Cardiac muscle cell (in vitro differentiated cells and primary cell): ENCODE measurements around the gene WDR37. TPM values are rescaled to one million over a fixed set of nuclear protein-coding genes. Genes with fewer than 3 reads are reported as not detected.

Source experiments
- DNase-seq, 2 donors: peaks; one replicate each; pipeline versions ENCODE4 v3.0.0 to v3.0.0-alpha.2; 2010 to 2017; ENCODE audit warnings: low read depth in 1 of 2, low spot score in 1 of 2
- H3K27ac ChIP-seq: fragments of 200-600 bp; sonication (generic); 2 replicates; pipeline ENCODE4 v1.5.1; 2016
- H3K27me3 ChIP-seq: fragments of 200-600 bp; sonication (generic); 2 replicates; pipeline ENCODE4 v1.6.0; 2016; ENCODE audit warnings: control low read depth
- H3K36me3 ChIP-seq: fragments of 200-600 bp; sonication (generic); 2 replicates; pipeline ENCODE4 v1.5.1; 2016; ENCODE audit warnings: control low read depth
- H3K4me1 ChIP-seq: fragments of 200-600 bp; sonication (generic); 2 replicates; pipeline ENCODE4 v1.8.1; 2017; ENCODE audit warnings: low read depth, mild to moderate bottlenecking, mixed run types
- H3K4me3 ChIP-seq: fragments of 200-600 bp; sonication (generic); 2 replicates; pipeline ENCODE4 v1.5.1; 2016; ENCODE audit warnings: mild to moderate bottlenecking
- H3K9me3 ChIP-seq: fragments of 200-600 bp; sonication (generic); 2 replicates; pipeline ENCODE4 v1.5.1; 2017; ENCODE audit warnings: low read depth, mild to moderate bottlenecking, control low read depth
- polyA plus RNA-seq: library from polyadenylated mRNA; unstranded; fragments of >200 nt; fragmentation: Nextera tagmentation; extraction: Ambion mirVana; gene quantifications from 2 replicates; pipeline ENCODE4 v1.2.1, GENCODE V29; 2016
- total RNA-seq: library from RNA; depleted of rRNA; stranded (reverse); fragments of >200 nt; gene quantifications from 2 replicates; pipeline ENCODE4 v1.2.3, GENCODE V29; 2016
- TF ChIP-seq, protein P1 (sequence below): IDR thresholded peaks from 2 replicates; pipeline ENCODE4 v1.5.1; 2012; ENCODE audit warnings: low read depth, mild to moderate bottlenecking, low read length

WDR37 gene
- total and polyA plus RNA-seq, 2 experiments from 2014 or later, result 13.0 to 15.7 TPM

DNA sequence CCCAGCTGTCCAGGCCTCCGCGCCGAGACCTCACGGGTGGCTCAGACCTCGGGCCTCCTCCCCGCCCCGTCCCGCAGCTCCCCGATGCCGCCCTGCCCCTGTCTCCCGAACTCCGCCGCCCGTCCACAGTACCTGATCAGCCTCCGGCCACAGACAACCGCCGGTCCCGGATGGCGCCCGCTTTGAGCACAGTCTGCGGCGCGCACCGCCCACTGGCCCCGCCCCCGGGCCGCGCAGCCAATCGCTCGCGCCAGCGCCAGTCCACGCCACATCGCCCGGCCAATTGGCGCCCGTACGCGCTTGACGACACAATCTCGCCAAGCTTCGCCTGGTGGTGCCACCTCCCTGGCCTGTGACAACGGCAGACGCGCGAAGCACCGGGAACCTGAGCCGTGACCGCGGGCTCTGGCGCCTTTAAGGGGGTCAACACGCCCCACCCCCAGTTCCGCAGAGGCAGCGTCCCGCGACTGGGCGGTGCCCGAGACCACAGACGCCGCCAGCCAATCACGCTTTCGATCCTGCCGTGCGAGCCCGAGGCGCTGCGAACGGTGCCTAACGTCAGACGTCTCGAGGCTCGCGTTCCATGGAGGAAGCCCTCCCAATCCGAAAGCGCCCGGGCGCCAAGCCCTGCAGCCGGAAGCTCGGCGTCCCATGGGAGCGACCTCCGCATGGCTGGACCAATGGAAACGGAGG lies 7.3 kb upstream of the WDR37 start, which contains the start of gene IDI1:
IDI1 (minus strand) TSS at position 388 of the 693 bp plus-strand sequence; CDS start at position 272, 116 bp downstream.
- Histone ChIP-seq H3K27ac (peak within 1 kb of the TSS; percentile 99), H3K27me3 (no peaks in the 10 kb centered on the region), H3K4me3 (peak within 1 kb of the TSS; percentile 71), H3K9me3 (no peaks in the 10 kb centered on the region), H3K4me1 (peaks cover 17% of the 10 kb centered on the region), H3K36me3 (peaks cover 9% of the 10 kb centered on the region)
- TF ChIP-seq, protein P1, sequence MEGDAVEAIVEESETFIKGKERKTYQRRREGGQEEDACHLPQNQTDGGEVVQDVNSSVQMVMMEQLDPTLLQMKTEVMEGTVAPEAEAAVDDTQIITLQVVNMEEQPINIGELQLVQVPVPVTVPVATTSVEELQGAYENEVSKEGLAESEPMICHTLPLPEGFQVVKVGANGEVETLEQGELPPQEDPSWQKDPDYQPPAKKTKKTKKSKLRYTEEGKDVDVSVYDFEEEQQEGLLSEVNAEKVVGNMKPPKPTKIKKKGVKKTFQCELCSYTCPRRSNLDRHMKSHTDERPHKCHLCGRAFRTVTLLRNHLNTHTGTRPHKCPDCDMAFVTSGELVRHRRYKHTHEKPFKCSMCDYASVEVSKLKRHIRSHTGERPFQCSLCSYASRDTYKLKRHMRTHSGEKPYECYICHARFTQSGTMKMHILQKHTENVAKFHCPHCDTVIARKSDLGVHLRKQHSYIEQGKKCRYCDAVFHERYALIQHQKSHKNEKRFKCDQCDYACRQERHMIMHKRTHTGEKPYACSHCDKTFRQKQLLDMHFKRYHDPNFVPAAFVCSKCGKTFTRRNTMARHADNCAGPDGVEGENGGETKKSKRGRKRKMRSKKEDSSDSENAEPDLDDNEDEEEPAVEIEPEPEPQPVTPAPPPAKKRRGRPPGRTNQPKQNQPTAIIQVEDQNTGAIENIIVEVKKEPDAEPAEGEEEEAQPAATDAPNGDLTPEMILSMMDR, result no peak
- peak; percentile 99 to 100 for DNase-seq

DNA sequence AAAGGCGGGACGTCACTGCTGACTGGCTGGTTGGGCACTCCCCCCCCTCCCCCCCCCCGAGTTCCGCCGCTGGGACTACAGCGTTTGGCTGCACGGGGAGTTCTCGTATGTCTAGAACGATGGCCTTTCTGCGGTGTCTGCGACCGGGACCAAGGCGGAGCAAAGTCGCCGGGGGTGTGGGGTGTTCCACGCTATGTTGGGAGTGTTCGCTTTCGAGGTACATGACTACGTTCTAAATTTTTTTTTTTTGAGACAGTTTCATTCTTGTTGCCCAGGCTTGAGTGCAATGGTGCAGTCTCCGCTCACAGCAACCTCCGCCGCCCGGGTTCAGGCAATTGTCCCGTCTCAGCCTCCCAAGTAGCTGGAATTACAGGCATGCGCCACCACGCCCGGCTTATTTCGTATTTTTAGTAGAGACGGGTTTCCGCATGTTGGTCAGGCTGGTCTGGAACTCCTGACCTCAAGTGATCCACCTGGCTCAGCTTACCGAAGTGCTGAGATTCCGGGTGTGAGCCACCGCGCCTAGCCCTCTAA lies 6.7 kb upstream of the WDR37 start:
- Histone ChIP-seq H3K36me3 (peaks cover 9% of the 10 kb centered on the region), H3K27me3 (no peaks in the 10 kb centered on the region), H3K9me3 (no peaks in the 10 kb centered on the region), H3K27ac (peak overlapping the region; percentile 99), H3K4me3 (peak overlapping the region; percentile 71), H3K4me1 (peaks cover 14% of the 10 kb centered on the region)
- no peak for DNase-seq
- TF ChIP-seq, protein P1, result no peak

DNA sequence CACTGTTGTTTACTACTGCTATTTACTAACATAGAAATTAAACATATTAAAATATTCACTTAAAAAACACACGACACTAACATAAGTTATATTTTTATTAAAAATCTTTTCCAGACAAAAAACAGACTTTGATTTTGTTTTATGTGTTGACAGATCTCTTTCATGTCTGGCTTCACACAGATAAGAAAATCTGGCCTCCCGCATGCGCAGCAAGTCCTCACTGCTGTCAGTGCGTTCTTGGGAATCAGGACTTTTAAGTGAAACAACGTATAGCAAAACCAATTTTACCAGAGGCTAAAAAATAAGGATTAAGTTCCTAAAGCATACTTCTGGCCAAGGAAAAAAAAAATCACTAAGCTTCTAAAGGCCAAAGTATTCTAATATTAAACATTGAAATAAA lies 6.0 kb upstream of the WDR37 start:
- TF ChIP-seq, protein P1, result no peak
- H3K27ac ChIP-seq, result peak overlapping the region; percentile 99
- H3K9me3 ChIP-seq, result no peaks in the 10 kb centered on the region
- peak; percentile 38 to 51 for DNase-seq
- H3K4me1 ChIP-seq, result peaks cover 13% of the 10 kb centered on the region
- H3K36me3 ChIP-seq, result peaks cover 9% of the 10 kb centered on the region
- H3K4me3 ChIP-seq, result peak overlapping the region; percentile 71
- no peaks in the 10 kb centered on the region for H3K27me3 ChIP-seq

DNA sequence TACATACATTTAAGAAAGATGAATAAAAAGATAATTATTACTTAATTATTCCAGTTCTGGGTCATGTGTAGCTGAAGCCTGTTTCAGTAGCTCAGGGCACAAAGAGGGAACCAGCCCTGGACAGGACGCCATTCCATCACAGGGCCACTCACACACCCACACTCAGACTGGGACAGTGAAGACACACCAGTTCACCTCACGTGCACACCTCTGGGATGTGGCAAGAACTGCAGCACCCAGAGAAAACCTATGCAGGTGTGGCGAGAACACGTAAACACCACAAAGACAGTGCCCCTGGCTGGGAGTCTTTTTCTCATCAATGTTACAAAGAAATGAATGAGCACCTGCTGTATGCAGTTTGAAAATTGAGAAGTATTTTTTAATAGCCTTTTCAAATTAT lies 5.6 kb upstream of the WDR37 start:
- H3K27ac ChIP-seq, result peak overlapping the region; percentile 99
- H3K4me1 ChIP-seq, result peaks cover 17% of the 10 kb centered on the region
- no peak for DNase-seq
- H3K9me3 ChIP-seq, result no peaks in the 10 kb centered on the region
- H3K36me3 ChIP-seq, result peaks cover 9% of the 10 kb centered on the region
- H3K27me3 ChIP-seq, result no peaks in the 10 kb centered on the region
- TF ChIP-seq, protein P1, result no peak
- peak overlapping the region; percentile 71 for H3K4me3 ChIP-seq

DNA sequence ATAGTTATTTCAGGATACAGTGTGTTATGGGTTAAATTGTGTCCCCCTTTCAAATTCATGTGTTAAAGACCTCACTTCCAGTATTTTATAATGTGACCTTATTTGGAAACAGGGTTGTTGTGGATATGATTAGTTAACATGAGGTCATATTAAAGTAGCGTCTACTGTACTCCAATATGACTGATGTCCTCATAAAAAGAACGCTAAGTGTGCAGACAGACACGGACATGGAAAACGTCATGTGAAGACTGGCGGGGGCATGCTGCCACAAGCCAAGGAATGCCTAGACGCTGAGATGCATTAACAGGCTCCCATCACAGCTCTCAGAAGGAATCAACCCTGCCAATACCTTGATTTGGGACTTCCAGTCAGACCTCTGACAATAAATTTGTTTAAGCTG lies 1.5 kb upstream of the WDR37 start:
- TF ChIP-seq, protein P1, result no peak
- Histone ChIP-seq H3K4me3 (no peak overlapping the region), H3K4me1 (peaks cover 29% of the 10 kb centered on the region), H3K9me3 (no peaks in the 10 kb centered on the region), H3K27ac (no peak overlapping the region), H3K36me3 (peaks cover 9% of the 10 kb centered on the region), H3K27me3 (no peaks in the 10 kb centered on the region)
- DNase-seq, result no peak
